ENCODE data around the gene C2CD5. TPM values are rescaled to one million over a fixed set of nuclear protein-coding genes. Genes with fewer than 3 reads are reported as not detected.

The C2CD5 gene
- total RNA-seq, 6 donors from 2014 or later: 20.8 to 56.6 (median 36.6) TPM

DNA sequence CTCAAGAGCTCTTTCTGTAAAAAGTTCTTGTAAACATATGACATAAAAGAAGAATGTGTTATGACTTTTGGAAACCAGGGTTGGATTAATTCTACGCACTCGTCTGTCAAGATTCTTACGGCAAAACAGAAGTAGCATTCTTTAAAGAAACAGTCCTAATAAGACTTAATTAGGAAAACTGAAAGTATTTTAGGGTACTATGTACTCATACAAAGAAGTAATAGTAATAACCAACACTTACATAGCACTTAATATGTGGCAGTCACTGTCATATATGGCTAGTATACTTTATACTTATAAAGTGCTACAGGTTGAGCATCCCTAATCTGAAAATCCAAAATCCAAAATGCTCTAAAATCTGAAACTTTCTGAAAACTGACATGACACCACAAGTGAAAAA lies 136.9 kb downstream of the C2CD5 start:
- TF ChIP-seq POLR2AphosphoS5 (IDR thresholded peaks at IDR 0.05) (no peak), POLR2A (IDR thresholded peaks at IDR 0.05) (no peak), CTCF (IDR thresholded peaks at IDR 0.05) (no peak), EP300 (IDR thresholded peaks at IDR 0.05) (no peak)
- no peak for DNase-seq
- Histone ChIP-seq H3K9me3 (no peaks in the 10 kb centered on the region), H3K36me3 (no peaks in the 10 kb centered on the region), H3K4me3 (no peak overlapping the region), H3K27ac (peak overlapping the region in 1 of 4 donors; percentile 7), H3K4me1 (peaks cover 0 to 25% (median 14%) of the 10 kb centered on the region in 4 donors), H3K27me3 (no peaks in the 10 kb centered on the region)
- no peak for ATAC-seq (ENCODE audit: low FRiP score in 2 of 2)
- 39 to 50% methylated on average over 3 of the region's 3 CpGs for WGBS, 2 donors

- Histone ChIP-seq H3K27ac (no peak overlapping the region), H3K4me1 (peaks cover 0 to 25% (median 14%) of the 10 kb centered on the region in 4 donors), H3K4me3 (no peak overlapping the region), H3K36me3 (no peaks in the 10 kb centered on the region), H3K27me3 (no peaks in the 10 kb centered on the region), H3K9me3 (no peaks in the 10 kb centered on the region)
- TF ChIP-seq EP300 (IDR thresholded peaks at IDR 0.05): no peak
- no peak for TF ChIP-seq POLR2A (IDR thresholded peaks at IDR 0.05)
- TF ChIP-seq CTCF (IDR thresholded peaks at IDR 0.05): no peak
- TF ChIP-seq POLR2AphosphoS5 (IDR thresholded peaks at IDR 0.05): no peak
- ATAC-seq (ENCODE audit: low FRiP score in 2 of 2): no peak
- DNase-seq: no peak
- WGBS, 2 donors: 92 to 100% methylated on average over 1 of the region's 1 CpG
Observed at GRCh38 chr12:22406627-22407026, 137.7 kb downstream of the C2CD5 start.

- no peak for DNase-seq
- H3K4me3 ChIP-seq: no peak overlapping the region
- H3K27ac ChIP-seq: no peak overlapping the region
- H3K27me3 ChIP-seq: no peaks in the 10 kb centered on the region
- H3K36me3 ChIP-seq: no peaks in the 10 kb centered on the region
- TF ChIP-seq POLR2AphosphoS5 (IDR thresholded peaks at IDR 0.05) (no peak), CTCF (IDR thresholded peaks at IDR 0.05) (no peak), POLR2A (IDR thresholded peaks at IDR 0.05) (no peak), EP300 (IDR thresholded peaks at IDR 0.05) (no peak)
- 71 to 72% methylated on average over 4 of the region's 4 CpGs for WGBS, 2 donors
- ATAC-seq (ENCODE audit: low FRiP score in 2 of 2): no peak
- H3K4me1 ChIP-seq: peaks cover 0 to 4% (median 4%) of the 10 kb centered on the region in 4 donors
- H3K9me3 ChIP-seq: no peaks in the 10 kb centered on the region
Observed at GRCh38 chr12:22399464-22400180, 144.7 kb downstream of the C2CD5 start.

Other genes starting within 250 kb of the C2CD5 start
- gene ST8SIA1, start 209.8 kb downstream of the C2CD5 start, total RNA-seq: 10 to 100 TPM in 1 of 6 donors, 1 to 10 TPM in 5; 1.4 to 10.5 (median 4.1) TPM
- 10 to 100 TPM; 17.2 to 69.7 (median 47.5) TPM for gene ETNK1, start 80.6 kb upstream of the C2CD5 start, total RNA-seq